Gastroesophageal sphincter (tissue), 3 donors: ENCODE measurements around the gene RASSF5.
A peak's percentile ranks its signal among the peaks of the same experiment; 100 is the strongest.

ENCODE experiments used
- CTCF ChIP-seq, 4 experiments: fragments of 200-600 bp in 2 of 4; fragments of 450-650 bp in 2 of 4; sonication (generic) in 1 of 4; IDR thresholded peaks; one replicate each; pipeline ENCODE4 v1.5.1; 2017 to 2019; ENCODE audit warnings: antibody characterized with exemption in 4 of 4, mild to moderate bottlenecking in 2 of 4, moderate library complexity in 2 of 4
- POLR2A ChIP-seq, 2 donors: fragments of 450-650 bp; IDR thresholded peaks; one replicate each; pipeline ENCODE4 v1.6.1; 2017; ENCODE audit warnings: antibody characterized with exemption in 2 of 2, mild to moderate bottlenecking in 2 of 2, moderate library complexity in 1 of 2
- POLR2AphosphoS5 ChIP-seq: sonication (generic); formaldehyde crosslinking; IDR thresholded peaks from one replicate; pipeline ENCODE4 v1.6.1; 2017; ENCODE audit warnings: antibody characterized with exemption

DNA sequence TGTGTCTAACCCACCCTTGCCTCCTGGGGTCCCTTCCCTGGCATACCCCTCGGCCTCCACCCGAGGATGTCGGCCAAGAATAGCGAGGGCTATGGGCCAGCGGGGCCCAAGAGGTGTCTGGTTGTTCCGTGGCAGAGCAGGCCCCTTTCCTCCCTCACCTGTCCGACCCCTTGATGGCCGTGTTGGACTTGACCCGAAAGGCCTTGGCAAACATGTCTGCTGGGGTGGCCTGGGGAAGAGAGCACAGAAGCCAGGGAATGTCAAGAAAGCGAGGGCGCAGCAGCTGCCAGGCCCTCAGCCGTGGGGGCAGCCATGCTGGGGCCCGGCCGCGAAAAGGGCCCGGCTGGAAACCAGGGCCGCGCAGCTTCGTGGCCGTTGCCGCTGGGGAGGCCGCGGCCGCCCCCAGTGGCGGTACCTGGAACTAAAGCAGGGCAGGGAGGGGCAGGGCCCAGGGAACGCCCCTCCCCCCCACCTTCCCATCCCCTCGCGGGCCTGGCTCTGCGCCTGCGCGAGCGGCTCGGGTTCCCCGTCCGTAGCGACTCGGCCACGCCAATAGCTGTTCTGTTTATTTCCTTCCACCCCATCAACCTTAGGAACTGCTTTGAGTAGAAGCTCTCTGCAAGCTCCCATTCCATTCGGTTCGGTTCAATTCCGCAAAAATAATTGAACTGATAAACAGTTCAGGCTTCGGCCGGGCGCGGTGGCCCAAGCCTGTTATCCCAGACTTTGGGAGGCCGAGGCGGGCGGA is 105.0 kb downstream of the RASSF5 start, which contains the start of gene EIF2D:
- peak; percentile 98 to 99 (median 98) for TF ChIP-seq CTCF (IDR thresholded peaks at IDR 0.05)
- TF ChIP-seq POLR2A (IDR thresholded peaks at IDR 0.05): peak; percentile 57 to 60
- TF ChIP-seq POLR2AphosphoS5: peak; percentile 75
